H1 (cell line): ENCODE measurements around the gene MOB3C. TPM values are rescaled to one million over a fixed set of nuclear protein-coding genes. Genes with fewer than 3 reads are reported as not detected.

Experiments used
- CTCF ChIA-PET: fragments of 300-600 bp; sonication (Branson Sonifier 250); formaldehyde crosslinking; loops from one replicate; lab custom pipeline; 2021; ENCODE audit not compliant: partially characterized antibody; lab: Charles Lee
- POLR2A ChIA-PET: fragments of 300-600 bp; sonication (Branson Sonifier 250); formaldehyde crosslinking; loops from one replicate; lab custom pipeline; 2021; ENCODE audit warnings: inconsistent platforms; ENCODE audit not compliant: partially characterized antibody; lab: Charles Lee
- DNase-seq, 2 experiments: peaks; one replicate each; pipeline versions ENCODE4 v3.0.0 to v3.0.0-alpha.2; 2010 to 2022; ENCODE audit warnings: low spot score in 2 of 2, low read depth in 1 of 2, mixed read lengths in 1 of 2
- FAIRE-seq: peaks from 2 replicates; lab custom pipeline; 2011; peaks lifted over from hg19 to GRCh38; lab: Jason Lieb, UNC
- H2AFZ ChIP-seq: 2 replicates; pipeline ENCODE4 v1.8.1; 2012; ENCODE audit warnings: low read length, inconsistent platforms
- H2AK5ac ChIP-seq: 2 replicates; pipeline ENCODE4 v1.6.1; 2013; ENCODE audit warnings: low read depth, low read length
- H2BK120ac ChIP-seq: replicated peaks from 2 replicates; pipeline ENCODE3; 2013; ENCODE audit warnings: low read depth, low read length, inconsistent platforms
- H2BK12ac ChIP-seq: 2 replicates; pipeline ENCODE4 v1.6.1; 2013; ENCODE audit warnings: low read depth, low read length
- H2BK15ac ChIP-seq: 2 replicates; pipeline ENCODE4 v1.6.1; 2013; ENCODE audit warnings: low read length
- H2BK20ac ChIP-seq: 2 replicates; pipeline ENCODE4 v1.6.1; 2013; ENCODE audit warnings: low read length
- H2BK5ac ChIP-seq: 2 replicates; pipeline ENCODE4 v1.6.1; 2013; ENCODE audit warnings: low read depth, low read length
- H3K14ac ChIP-seq: 2 replicates; pipeline ENCODE4 v1.6.1; 2013; ENCODE audit warnings: inconsistent platforms; ENCODE audit not compliant: insufficient read length
- H3K18ac ChIP-seq: 2 replicates; pipeline ENCODE4 v1.6.1; 2013; ENCODE audit warnings: low read length; ENCODE audit errors: extremely low read depth
- H3K23ac ChIP-seq: 2 replicates; pipeline ENCODE4 v1.6.1; 2013; ENCODE audit warnings: inconsistent platforms; ENCODE audit not compliant: insufficient read length
- H3K23me2 ChIP-seq: 2 replicates; pipeline ENCODE4 v1.6.1; 2013; ENCODE audit warnings: low read depth, low read length
- H3K27ac ChIP-seq: 2 replicates; pipeline ENCODE4 v1.6.1; 2011; ENCODE audit warnings: low read depth, low read length, inconsistent platforms
- H3K27me3 ChIP-seq, 4 experiments: replicated peaks in 1 of 4; 1 replicate in 1 of 4; 2 replicates in 3 of 4; pipeline versions ENCODE4 v1.6.1 to v1.8.1; 2011 to 2013; ENCODE audit warnings: low read length in 3 of 4, mild to moderate bottlenecking in 3 of 4, inconsistent platforms in 2 of 4, mixed read lengths in 2 of 4, moderate library complexity in 1 of 4; ENCODE audit not compliant: control insufficient read depth in 3 of 4, insufficient read depth in 3 of 4; ENCODE audit errors: extremely low read depth in 1 of 4
- H3K36me3 ChIP-seq, 4 experiments: 2 replicates each; pipeline versions ENCODE4 v1.6.1 to v1.8.1; 2011 to 2013; ENCODE audit warnings: mild to moderate bottlenecking in 4 of 4, low read length in 3 of 4, moderate library complexity in 2 of 4, control low read depth in 1 of 4, inconsistent platforms in 1 of 4; ENCODE audit not compliant: insufficient read depth in 4 of 4, control insufficient read depth in 2 of 4
- H3K4ac ChIP-seq: replicated peaks from 2 replicates; pipeline ENCODE3; 2013; ENCODE audit warnings: low read length, low read depth, mixed read lengths, inconsistent platforms; ENCODE audit not compliant: insufficient read length
- H3K4me1 ChIP-seq, 4 experiments: replicated peaks in 1 of 4; 1 replicate in 1 of 4; 2 replicates in 3 of 4; pipeline versions ENCODE4 v1.6.1 to v1.8.1; 2011 to 2013; ENCODE audit warnings: low read length in 3 of 4, inconsistent platforms in 2 of 4, mixed read lengths in 1 of 4; ENCODE audit not compliant: insufficient read depth in 4 of 4, control insufficient read depth in 3 of 4
- H3K4me2 ChIP-seq, 2 experiments: 2 replicates each; pipeline versions ENCODE4 v1.6.1 to v1.8.1; 2011 to 2013; ENCODE audit warnings: low read depth in 2 of 2, low read length in 2 of 2, control low read depth in 1 of 2, inconsistent platforms in 1 of 2, mild to moderate bottlenecking in 1 of 2; ENCODE audit not compliant: insufficient read depth in 1 of 2
- H3K4me3 ChIP-seq, 4 experiments: fragments of 200-600, 300-600 bp in 1 of 4; sonication (generic), shearing (Covaris generic), sonication (Bioruptor Twin) in 1 of 4; 2 replicates each; pipeline versions ENCODE4 v1.5.1 to v1.8.1; 2011 to 2016; ENCODE audit warnings: low read length in 4 of 4, low read depth in 3 of 4, control low read depth in 2 of 4, inconsistent platforms in 2 of 4, mild to moderate bottlenecking in 2 of 4, mixed read lengths in 1 of 4, moderate library complexity in 1 of 4; ENCODE audit not compliant: insufficient read depth in 2 of 4; ENCODE audit errors: extremely low read depth in 1 of 4
- H3K56ac ChIP-seq: replicated peaks from 2 replicates; pipeline ENCODE3; 2013; ENCODE audit warnings: low read depth, mild to moderate bottlenecking, mixed read lengths, low read length, inconsistent platforms; ENCODE audit not compliant: insufficient read length
- H3K79me1 ChIP-seq: 2 replicates; pipeline ENCODE4 v1.6.1; 2013; ENCODE audit warnings: low read depth, low read length, control low read depth
- H3K79me2 ChIP-seq, 2 experiments: 2 replicates each; pipeline versions ENCODE4 v1.6.1 to v1.8.1; 2012 to 2013; ENCODE audit warnings: low read length in 2 of 2, mild to moderate bottlenecking in 2 of 2, inconsistent platforms in 1 of 2; ENCODE audit not compliant: insufficient read depth in 2 of 2, control insufficient read depth in 1 of 2
- H3K9ac ChIP-seq, 4 experiments: replicated peaks in 1 of 4; 1 replicate in 1 of 4; 2 replicates in 3 of 4; pipeline versions ENCODE4 v1.6.1 to v1.8.1; 2011 to 2013; ENCODE audit warnings: low read depth in 3 of 4, low read length in 3 of 4, control low read depth in 2 of 4, mild to moderate bottlenecking in 2 of 4, moderate library complexity in 2 of 4, inconsistent platforms in 1 of 4; ENCODE audit errors: extremely low read depth in 1 of 4
- H3K9me3 ChIP-seq, 2 experiments: 2 replicates each; pipeline versions ENCODE4 v1.6.1 to v1.8.1; 2012 to 2013; ENCODE audit warnings: mild to moderate bottlenecking in 2 of 2, moderate library complexity in 2 of 2, control low read depth in 1 of 2, inconsistent platforms in 1 of 2, low read depth in 1 of 2, low read length in 1 of 2, mixed read lengths in 1 of 2; ENCODE audit not compliant: insufficient read depth in 2 of 2
- H4K20me1 ChIP-seq, 2 experiments: replicated peaks in 1 of 2; 2 replicates each; pipeline versions ENCODE3 to v1.8.1; 2011 to 2013; ENCODE audit warnings: inconsistent platforms in 2 of 2, low read length in 2 of 2, mild to moderate bottlenecking in 1 of 2; ENCODE audit not compliant: insufficient read depth in 2 of 2, control insufficient read depth in 1 of 2
- H4K5ac ChIP-seq: 2 replicates; pipeline ENCODE4 v1.6.1; 2013; ENCODE audit warnings: low read length, low read depth, mixed read lengths, inconsistent platforms; ENCODE audit not compliant: insufficient read length
- H4K8ac ChIP-seq: 2 replicates; pipeline ENCODE4 v1.8.0; 2013; ENCODE audit warnings: mild to moderate bottlenecking, moderate library complexity, low read length, inconsistent platforms; ENCODE audit not compliant: insufficient read depth; ENCODE audit errors: extremely low read depth
- H4K91ac ChIP-seq: replicated peaks from 2 replicates; pipeline ENCODE3; 2013; ENCODE audit warnings: low read length, mixed read lengths, inconsistent platforms; ENCODE audit not compliant: insufficient read length
- ASH2L ChIP-seq: fragments of 200-600, 300-600 bp; sonication (generic); IDR thresholded peaks from one replicate; pipeline ENCODE4 v1.7.1; 2017; ENCODE audit warnings: low read length
- CBX8 ChIP-seq: fragments of 300-800, 300-1000 bp; sonication (generic); IDR thresholded peaks from 2 replicates; pipeline ENCODE4 v1.7.1; 2016; ENCODE audit warnings: low read depth, low read length, borderline replicate concordance
- EGR1 ChIP-seq: IDR thresholded peaks from 2 replicates; pipeline ENCODE4 v1.6.1; 2011; ENCODE audit warnings: low read depth, low read length, borderline replicate concordance
- HDAC2 ChIP-seq, 2 experiments: fragments of 300-600 bp in 1 of 2; sonication (generic) in 1 of 2; IDR thresholded peaks; 2 replicates each; pipeline ENCODE4 v1.6.1; 2011 to 2012; ENCODE audit warnings: low read depth in 2 of 2, low read length in 2 of 2, mild to moderate bottlenecking in 2 of 2, moderate library complexity in 2 of 2, borderline replicate concordance in 1 of 2, inconsistent platforms in 1 of 2
- RNF2 ChIP-seq: fragments of 200-900, 300-1000 bp; sonication (generic); IDR thresholded peaks from 2 replicates; pipeline ENCODE4 v1.7.1; 2016; ENCODE audit warnings: borderline replicate concordance, low read depth, mild to moderate bottlenecking, antibody characterized with exemption, low read length; ENCODE audit not compliant: poor library complexity, severe bottlenecking; ENCODE audit errors: missing control alignments
- RXRA ChIP-seq: IDR thresholded peaks from 2 replicates; pipeline ENCODE4 v1.6.1; 2011; ENCODE audit warnings: low read depth, mild to moderate bottlenecking, low read length, moderate library complexity; ENCODE audit not compliant: insufficient read depth
- WGBS, 2 experiments: shearing (Covaris generic) in 1 of 2; methylation state at CpG; one replicate each; pipeline versions ENCODE4 v1.1.6 to v1.1.7; 2013 to 2015; ENCODE audit warnings: low lambda C conversion rate in 2 of 2, mixed read lengths in 2 of 2, inconsistent platforms in 1 of 2, low coverage in 1 of 2, missing lambda C conversion rate in 1 of 2; ENCODE audit not compliant: insufficient replicate concordance in 2 of 2, insufficient coverage in 1 of 2, insufficient read length in 1 of 2; ENCODE audit errors: extremely low coverage in 1 of 2, missing lambda C conversion rate in 1 of 2; 5-methylcytosine and 5-hydroxymethylcytosine counted together
- polyA plus RNA-seq, 7 experiments: library from polyadenylated mRNA; depleted of rRNA in 3 of 7; stranded (reverse) in 5 of 7; unstranded in 2 of 7; fragments of >200 nt in 5 of 7; fragments of 200-250 nt in 2 of 7; gene quantifications; 1 replicate in 5 of 7; 2 replicates in 1 of 7; 4 replicates in 1 of 7; pipeline versions ENCODE4 v1.2.1 to v1.2.3, GENCODE V29; 2011 to 2013; ENCODE audit warnings: missing spikeins in 2 of 7, mixed read lengths in 2 of 7
- total RNA-seq: library from RNA; stranded (reverse); fragmentation: NEBNext Ultra II Directional; extraction: Animal tissue kit (Norgen Biotek cat#: 25700); gene quantifications from 2 replicates; pipeline ENCODE4 v1.2.1, GENCODE V29; 2021

Gene MOB3C
- total and polyA plus RNA-seq, 2 of the 8 experiments (the other 6 are each of a cell fraction or from before 2014, with no cell fraction given): 5.8 to 6.6 TPM

- no peak overlapping the region for H3K4me2 ChIP-seq
- no peak overlapping the region for H3K56ac ChIP-seq
- no peak for FAIRE-seq
- no peak overlapping the region for H4K5ac ChIP-seq
- H3K23ac ChIP-seq: no peak overlapping the region
- no peaks in the 10 kb centered on the region for H3K9me3 ChIP-seq
- H3K18ac ChIP-seq: no peak overlapping the region
- no peak overlapping the region for H4K91ac ChIP-seq
- peaks cover 6 to 19% (median 11%) of the 10 kb centered on the region in 4 experiments; a peak in 6 of 7 replicates for H3K4me1 ChIP-seq
- TF ChIP-seq ASH2L (no peak), EGR1 (no peak), HDAC2 (IDR thresholded peaks at IDR 0.05; ENCODE audit: borderline replicate concordance in 1 of 2, low read depth in 2 of 2, low read length in 2 of 2) (no peak), CBX8 (no peak), RXRA (no peak), RNF2 (no peak)
- TF ChIP-seq, all 59 proteins: peak for 0
- no peak overlapping the region for H3K4me3 ChIP-seq
- H2BK12ac ChIP-seq: no peak overlapping the region
- 0 out of 2 replicates have a peak overlapping the region, but pooled peaks have one; percentile 19 for H2AK5ac ChIP-seq
- no peaks in the 10 kb centered on the region for H3K36me3 ChIP-seq
- H2BK120ac ChIP-seq: no peak overlapping the region
- no peak overlapping the region for H2BK20ac ChIP-seq
- H2BK15ac ChIP-seq: peak overlapping the region; percentile 61; the same call in 1 of the 2 replicates
- no peaks in the 10 kb centered on the region for H4K20me1 ChIP-seq
- ChIA-PET POLR2A (interaction anchor here (1.7 to 2.1 kb wide), 2 partner anchors 12 to 14 kb away, joined by 5 to 6 read pairs; partner anchors contain the start of gene MKNK1), CTCF (interaction anchor here (1.2 to 14.2 kb wide), 7 partner anchors 15 to 142 kb away, joined by 3 to 126 read pairs (median 7); partner anchors contain the start of gene MKNK1)
- no peak overlapping the region for H2AFZ ChIP-seq
- no peak overlapping the region for H3K27ac ChIP-seq
- no peak overlapping the region for H3K14ac ChIP-seq
- DNase-seq: no peak
- H4K8ac ChIP-seq: no peak overlapping the region
- no peak overlapping the region for H2BK5ac ChIP-seq
- no peak overlapping the region for H3K4ac ChIP-seq
- H3K27me3 ChIP-seq: peaks cover 0 to 11% (median 9%) of the 10 kb centered on the region in 4 experiments; a peak in 5 of 7 replicates
- H3K23me2 ChIP-seq: peaks cover 7% of the 10 kb centered on the region; the same call in 1 of the 2 replicates
- H3K9ac ChIP-seq: no peak overlapping the region
- H3K79me2 ChIP-seq: no peaks in the 10 kb centered on the region
- H3K79me1 ChIP-seq: no peaks in the 10 kb centered on the region
- 80% methylated on average over 4 of the region's 4 CpGs; no CpG with 5 or more reads in 1 of the 2 experiments for WGBS, 2 experiments
These were observed 2.3 kb upstream of the MOB3C start for GRCh38 chr1:46618754-46619415.
